H1 (cell line): ENCODE data around the gene DOCK1.

Experiments used
- ATF2 ChIP-seq: IDR thresholded peaks from 2 replicates; pipeline ENCODE4 v1.6.1; 2012; ENCODE audit warnings: low read length, inconsistent platforms
- CHD2 ChIP-seq: IDR thresholded peaks from 2 replicates; pipeline ENCODE4 v1.6.1; 2012; ENCODE audit warnings: low read length, improper control_type of control experiment
- CTCF ChIP-seq, 3 experiments: IDR thresholded peaks; 1 replicate in 2 of 3; 2 replicates in 1 of 3; pipeline versions ENCODE4 v1.5.1 to v1.6.1; 2011; ENCODE audit warnings: low read length in 3 of 3, mild to moderate bottlenecking in 3 of 3, inconsistent platforms in 2 of 3, low read depth in 1 of 3, moderate library complexity in 1 of 3; ENCODE audit not compliant: insufficient read depth in 1 of 3; ENCODE audit errors: control extremely low read depth in 1 of 3
- EZH2 ChIP-seq: fragments of 200-600 bp; sonication (generic); IDR thresholded peaks from 2 replicates; pipeline ENCODE4 v1.7.1; 2012; ENCODE audit warnings: low read depth, mild to moderate bottlenecking, moderate library complexity, low read length, inconsistent platforms; ENCODE audit not compliant: severe bottlenecking
- HDAC2 ChIP-seq, 2 experiments: fragments of 300-600 bp in 1 of 2; sonication (generic) in 1 of 2; IDR thresholded peaks; 2 replicates each; pipeline ENCODE4 v1.6.1; 2011 to 2012; ENCODE audit warnings: low read depth in 2 of 2, low read length in 2 of 2, mild to moderate bottlenecking in 2 of 2, moderate library complexity in 2 of 2, borderline replicate concordance in 1 of 2, inconsistent platforms in 1 of 2
- HDAC6 ChIP-seq: IDR thresholded peaks from one replicate; pipeline ENCODE4 v1.7.1; 2012; ENCODE audit warnings: low read depth, mild to moderate bottlenecking, inconsistent platforms, low read length, moderate library complexity
- POLR2A ChIP-seq, 2 experiments: IDR thresholded peaks; 1 replicate in 1 of 2; 2 replicates in 1 of 2; pipeline ENCODE4 v1.6.1; 2011; ENCODE audit warnings: low read depth in 2 of 2, low read length in 2 of 2, mild to moderate bottlenecking in 2 of 2; ENCODE audit errors: control extremely low read depth in 1 of 2
- YY1 ChIP-seq: IDR thresholded peaks from 2 replicates; pipeline ENCODE4 v1.6.1; 2011; ENCODE audit warnings: low read depth, mild to moderate bottlenecking, low read length

DNA sequence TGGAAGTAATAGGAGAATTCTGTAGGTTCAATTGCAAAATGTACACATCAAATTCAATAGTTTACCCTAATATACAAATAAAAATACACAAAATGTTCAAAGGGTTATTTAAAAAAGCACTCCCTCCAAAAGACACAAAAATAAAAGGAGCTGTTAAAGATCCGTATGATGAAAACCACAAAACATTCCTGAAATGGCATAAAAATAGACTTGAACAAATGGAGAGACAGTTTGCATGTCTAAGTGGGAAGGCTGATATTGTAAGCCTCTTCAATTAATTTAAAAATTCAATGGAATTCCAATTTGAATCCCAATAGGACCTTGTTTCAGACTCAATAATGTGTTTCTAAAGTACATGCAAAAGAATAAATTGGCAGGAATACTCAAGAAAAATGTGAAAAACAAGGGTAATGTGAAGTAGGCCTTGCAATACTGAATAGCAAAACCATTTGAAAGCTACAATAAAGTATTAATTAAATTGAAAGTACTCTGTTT, 329.1 kb downstream of the DOCK1 start:
- TF ChIP-seq YY1 = no peak
- TF ChIP-seq ATF2 = no peak
- TF ChIP-seq CTCF (IDR thresholded peaks at IDR 0.05; ENCODE audit: control extremely low read depth in 1 of 3, insufficient read depth in 1 of 3, low read depth in 1 of 3, low read length in 3 of 3) = no peak
- no peak for TF ChIP-seq CHD2
- no peak for TF ChIP-seq POLR2A (IDR thresholded peaks at IDR 0.05; ENCODE audit: control extremely low read depth in 1 of 2, low read depth in 2 of 2, low read length in 2 of 2)
- no peak for TF ChIP-seq HDAC6
- TF ChIP-seq HDAC2 (IDR thresholded peaks at IDR 0.05; ENCODE audit: borderline replicate concordance in 1 of 2, low read depth in 2 of 2, low read length in 2 of 2) = no peak
- TF ChIP-seq EZH2 = no peak
